NT2/D1 (cell line): Measurements from ENCODE around the gene SPOCD1.

Source experiments
- SUZ12 ChIP-seq: IDR thresholded peaks from 2 replicates; pipeline ENCODE4 v1.6.1; 2011; ENCODE audit not compliant: insufficient read length, insufficient read depth; ENCODE audit errors: extremely low read depth
- YY1 ChIP-seq: IDR thresholded peaks from 2 replicates; pipeline ENCODE4 v1.6.1; 2011; ENCODE audit not compliant: insufficient read length, insufficient read depth
- ZNF274 ChIP-seq: IDR thresholded peaks from 2 replicates; pipeline ENCODE4 v1.6.1; 2011; ENCODE audit warnings: mild to moderate bottlenecking, low read depth, low read length

- TF ChIP-seq ZNF274 (no peak), YY1 (no peak), SUZ12 (no peak)
Observed at GRCh38 chr1:31744165-31744888, 71.5 kb downstream of the SPOCD1 start.
